Islet precursor cell (in vitro differentiated cells): ENCODE results near the gene SNX21.
A peak's percentile ranks its signal among the peaks of the same experiment; 100 is the strongest.
"Not testable (repeated sequence)": the region's sequence is repeated elsewhere in the genome, so short reads cannot be mapped to it uniquely, and the experiment has no call there.

Experiments
- DNase-seq: peaks from one replicate; pipeline ENCODE4 v3.0.0-alpha.2; 2018

The SNX21 gene

GRCh38 chr20:45823949-45824835, 9.4 kb upstream of the SNX21 start:
- no peak for DNase-seq

- DNase-seq = no peak
Observed at GRCh38 chr20:45826381-45827019, 7.1 kb upstream of the SNX21 start.

GRCh38 chr20:45827030-45827652, 6.5 kb upstream of the SNX21 start, which contains the start of gene TNNC2:
Gene TNNC2, minus strand, starts transcription at chr20:45827312. Its CDS starts 64 bp downstream, at chr20:45827248.
- DNase-seq = no peak

DNA sequence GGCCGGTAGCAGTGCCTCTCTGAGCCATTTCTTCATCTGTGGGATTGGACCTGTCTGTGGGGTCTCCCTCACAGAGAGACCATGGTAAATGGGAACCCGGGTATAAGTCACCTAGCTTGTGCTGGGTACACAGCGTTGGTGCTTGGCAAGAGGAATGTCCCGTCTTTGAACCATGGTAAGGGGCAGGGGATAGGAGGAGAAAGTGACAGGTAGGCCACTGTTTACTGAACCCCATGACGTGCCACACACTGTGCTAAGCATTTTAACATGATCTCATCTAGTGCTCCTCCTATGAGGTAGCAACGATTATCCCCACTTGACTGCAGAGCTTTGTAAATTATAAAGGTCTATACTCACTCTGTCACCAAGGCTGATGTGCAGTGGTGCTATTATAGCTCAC, 5.9 kb upstream of the SNX21 start:
- no peak for DNase-seq

DNA sequence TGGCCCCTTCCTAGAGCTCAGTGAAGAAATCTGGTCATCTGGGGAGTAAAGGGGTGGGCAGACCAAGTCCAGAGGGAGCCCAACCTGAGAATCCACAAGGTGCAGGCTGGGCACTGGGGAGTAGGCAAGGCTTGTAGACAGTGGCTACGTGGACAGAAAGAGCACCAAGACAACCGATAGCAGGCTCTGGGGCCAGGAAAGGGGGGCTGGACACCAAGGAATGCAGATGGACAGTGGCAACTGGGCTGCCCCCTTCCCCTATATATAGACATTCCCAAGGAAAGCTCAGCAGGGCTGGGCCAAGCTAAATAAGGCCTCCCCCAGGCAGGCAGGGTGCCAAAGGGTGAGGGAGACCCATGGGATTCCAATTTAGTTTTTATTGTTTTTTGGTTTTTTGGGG, 5.0 kb upstream of the SNX21 start:
- DNase-seq = no peak

DNA sequence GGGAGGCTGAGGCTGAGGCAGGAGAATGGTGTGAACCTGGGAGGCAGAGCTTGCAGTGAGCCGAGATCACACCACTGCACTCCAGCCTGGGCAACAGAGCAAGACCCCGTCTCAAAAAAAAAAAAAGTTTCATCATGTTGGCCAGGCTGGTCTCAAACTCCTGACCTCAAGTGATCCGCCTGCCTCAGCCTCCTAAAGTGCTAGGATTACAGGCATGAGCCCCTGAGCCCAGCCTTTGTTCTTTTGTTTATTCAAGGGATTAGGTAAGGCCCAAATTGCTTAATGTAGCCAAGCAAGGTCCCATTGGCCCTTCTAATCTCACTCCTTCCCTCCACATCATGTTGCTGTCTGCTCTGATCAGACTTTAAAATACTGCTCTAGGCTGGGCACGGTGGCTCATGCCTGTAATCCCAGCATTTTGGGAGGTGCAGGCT, 3.9 kb upstream of the SNX21 start:
- not testable (repeated sequence) for DNase-seq

- DNase-seq = no peak
Observed at GRCh38 chr20:45832619-45833018, 980 bp upstream of the SNX21 start.

GRCh38 chr20:45833883-45834796, 541 bp downstream of the SNX21 start:
- DNase-seq = peak; percentile 86

DNA sequence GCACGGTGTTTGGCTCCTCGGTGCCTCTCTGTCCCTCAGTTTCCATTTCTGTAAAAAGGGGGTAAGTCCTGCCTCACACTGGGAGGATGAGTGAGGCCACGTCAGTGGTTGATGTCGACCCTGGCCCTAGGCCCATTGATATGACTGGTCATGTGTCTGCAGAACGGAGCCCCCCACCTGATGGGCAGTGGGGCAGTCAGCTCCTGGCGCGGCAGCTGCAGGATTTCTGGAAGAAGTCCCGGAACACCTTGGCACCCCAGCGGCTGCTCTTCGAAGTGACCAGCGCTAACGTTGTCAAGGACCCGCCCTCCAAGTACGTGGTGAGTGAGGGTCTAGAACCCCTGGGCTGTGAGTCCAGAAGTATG, 1.2 kb downstream of the SNX21 start:
- DNase-seq = no peak

- no peak for DNase-seq
Observed at GRCh38 chr20:45835329-45835765, 1.7 kb downstream of the SNX21 start.

GRCh38 chr20:45835825-45836224, 2.2 kb downstream of the SNX21 start:
- no peak for DNase-seq

DNA sequence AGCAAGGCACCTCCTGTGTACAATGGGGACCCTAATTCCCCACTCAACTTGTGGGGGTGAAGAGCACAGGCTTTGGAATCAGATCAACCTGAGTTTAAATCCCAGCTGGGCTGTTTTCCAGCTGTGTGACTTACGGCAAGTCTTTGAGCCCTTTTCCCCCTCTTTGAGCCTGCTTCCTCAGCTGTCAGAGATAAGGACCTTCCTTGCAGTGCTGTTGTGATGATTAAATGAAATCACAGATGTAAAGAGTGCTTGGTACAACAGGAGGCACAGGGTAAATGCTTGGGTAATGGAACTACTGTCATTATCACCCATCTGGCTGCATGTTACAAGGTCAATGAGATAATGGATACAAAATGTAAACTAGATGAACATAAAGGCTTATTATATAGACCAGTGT, 3.2 kb downstream of the SNX21 start:
- DNase-seq = no peak

DNA sequence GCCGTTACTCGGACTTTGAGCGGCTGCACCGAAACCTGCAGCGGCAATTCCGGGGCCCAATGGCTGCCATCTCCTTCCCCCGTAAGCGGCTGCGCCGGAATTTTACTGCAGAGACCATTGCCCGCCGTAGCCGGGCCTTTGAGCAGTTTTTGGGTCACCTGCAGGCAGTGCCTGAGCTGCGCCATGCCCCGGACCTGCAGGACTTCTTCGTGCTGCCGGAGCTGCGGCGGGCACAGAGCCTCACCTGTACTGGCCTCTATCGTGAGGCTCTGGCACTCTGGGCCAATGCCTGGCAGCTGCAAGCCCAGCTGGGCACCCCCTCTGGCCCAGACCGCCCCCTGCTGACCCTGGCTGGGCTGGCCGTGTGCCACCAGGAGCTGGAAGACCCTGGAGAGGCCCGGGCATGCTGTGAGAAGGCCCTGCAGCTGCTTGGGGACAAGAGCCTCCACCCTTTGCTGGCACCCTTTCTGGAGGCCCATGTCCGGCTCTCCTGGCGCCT, 7.2 kb downstream of the SNX21 start:
- no peak for DNase-seq

GRCh38 chr20:45841407-45842129, 8.0 kb downstream of the SNX21 start:
- no peak for DNase-seq

- DNase-seq = no peak
Observed at GRCh38 chr20:45842169-45842812, 8.7 kb downstream of the SNX21 start.

DNA sequence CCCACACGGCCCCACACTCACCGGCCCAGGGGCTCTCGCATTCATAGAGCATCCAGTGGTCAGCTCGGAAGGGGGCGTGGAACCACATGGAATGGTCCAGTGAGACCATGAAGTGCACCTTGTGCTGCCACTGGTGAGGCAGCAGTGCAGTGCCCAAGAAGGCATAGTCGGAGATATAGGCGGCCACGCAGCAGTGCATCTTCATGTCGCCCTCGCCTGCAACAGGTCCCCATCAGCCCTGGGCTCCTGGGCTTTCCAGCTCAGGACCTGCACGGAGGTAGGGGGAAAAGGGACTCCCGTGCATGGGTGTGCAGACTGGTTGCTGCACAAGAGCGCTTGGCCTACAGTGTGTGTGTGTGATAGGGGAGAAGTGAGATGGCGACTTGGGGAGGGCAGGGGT, 9.9 kb downstream of the SNX21 start:
- DNase-seq = no peak

GRCh38 chr20:45845452-45845851, 11.9 kb downstream of the SNX21 start:
- no peak for DNase-seq

- DNase-seq = no peak
Observed at GRCh38 chr20:45848421-45848820, 14.8 kb downstream of the SNX21 start.

- DNase-seq = no peak
Observed at GRCh38 chr20:45848969-45849582, 15.5 kb downstream of the SNX21 start.

GRCh38 chr20:45850238-45850637, 16.6 kb downstream of the SNX21 start:
- DNase-seq = no peak

DNA sequence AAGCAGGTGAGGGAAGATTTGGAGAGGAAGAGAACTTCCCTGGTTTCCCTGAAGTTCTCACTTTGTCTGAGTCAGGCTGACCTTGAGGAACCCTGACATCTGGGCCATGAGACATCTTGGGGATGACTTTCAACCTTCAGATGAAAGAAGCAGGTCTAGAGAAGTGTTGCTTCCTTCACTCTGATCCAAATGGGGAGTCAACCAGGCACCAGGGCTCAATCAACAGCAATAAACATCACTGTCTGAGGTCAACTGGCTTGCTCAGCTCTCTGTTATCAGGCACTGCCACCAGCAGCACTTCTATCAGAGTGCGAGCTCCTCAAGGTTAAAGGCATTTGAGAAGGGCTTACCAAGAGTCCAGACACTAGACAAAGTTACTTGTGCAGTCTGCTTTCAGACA, 17.3 kb downstream of the SNX21 start:
- no peak for DNase-seq
